ENCODE results near the gene PRKCQ. TPM values are rescaled to one million over a fixed set of nuclear protein-coding genes. Genes with fewer than 3 reads are reported as not detected.

The PRKCQ gene
- total and polyA plus RNA-seq, 7 experiments from 2014 or later, result 44.3 to 74.5 (median 65.8) TPM

DNA sequence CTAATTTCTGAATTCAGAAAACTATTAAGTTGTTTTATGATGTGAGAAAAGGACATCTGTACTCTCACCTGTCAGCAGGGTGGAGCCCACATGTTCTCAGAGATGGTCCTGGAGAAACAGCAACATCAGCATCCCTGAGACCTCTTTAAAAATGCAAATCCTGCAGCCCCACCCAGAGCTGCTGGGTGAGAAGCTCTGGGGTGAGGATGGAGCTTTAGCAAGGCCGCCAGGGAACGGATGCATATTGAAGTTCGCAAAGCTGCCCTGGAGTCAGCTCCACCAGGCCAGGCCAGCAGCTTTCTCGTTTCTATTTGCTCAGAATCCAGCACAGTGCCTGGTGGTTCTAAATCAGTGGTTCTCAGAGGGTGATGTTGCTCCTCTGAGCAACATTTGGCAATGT, 49.1 kb downstream of the PRKCQ start:
- CTCF ChIA-PET, result interaction anchor here (0.8 to 2.2 kb wide), 5 partner anchors 14 to 70 kb away, joined by 3 to 11 read pairs (median 3); no protein-coding TSS in a partner anchor
- Histone ChIP-seq H3K27me3 (ENCODE audit: control insufficient read depth in 2 of 2, insufficient read depth in 2 of 2, low read length in 2 of 2) (no peaks in the 10 kb centered on the region), H3K9me3 (ENCODE audit: control insufficient read depth in 2 of 3, low read length in 3 of 3) (no peaks in the 10 kb centered on the region), H3K36me3 (ENCODE audit: control insufficient read depth in 2 of 3, insufficient read depth in 3 of 3, low read length in 3 of 3) (peaks cover 0 to 5% (median 0%) of the 10 kb centered on the region in 3 experiments), H3K4me3 (ENCODE audit: low read length) (peak overlapping the region; percentile 34), H3K4me1 (ENCODE audit: control insufficient read depth in 2 of 2, insufficient read depth in 2 of 2, low read length in 2 of 2) (peaks cover 46 to 63% of the 10 kb centered on the region in 2 donors), H3K27ac (ENCODE audit: low read depth, low read length) (peak overlapping the region; percentile 74)
- intact Hi-C loops (cut with micrococcal nuclease), result loop anchor here (1.0 kb wide), 8 partner anchors 12 to 70 kb away; no protein-coding TSS in a partner anchor
- peak in 1 of 9 donors; percentile 11 for DNase-seq
- POLR2A ChIA-PET, result interaction anchor here (0.7 to 10.0 kb wide), 22 partner anchors 8 to 113 kb away, joined by 3 to 100 read pairs (median 5); partner anchors contain the start of gene PRKCQ
- no peak for ATAC-seq
- H3K4me3 Mint-ChIP-seq, result peak overlapping the region; percentile 38 to 95 (median 86)
- peak overlapping the region; percentile 97 to 100 (median 99) for H3K27ac Mint-ChIP-seq
- peaks cover 8 to 57% (median 18%) of the 10 kb centered on the region in 5 donors for H3K36me3 Mint-ChIP-seq
- H3K27me3 Mint-ChIP-seq, result no peaks in the 10 kb centered on the region
- peaks cover 64 to 99% (median 91%) of the 10 kb centered on the region in 7 donors for H3K4me1 Mint-ChIP-seq
- H3K9me3 Mint-ChIP-seq, result peaks cover 0 to 4% (median 0%) of the 10 kb centered on the region in 11 donors

DNA sequence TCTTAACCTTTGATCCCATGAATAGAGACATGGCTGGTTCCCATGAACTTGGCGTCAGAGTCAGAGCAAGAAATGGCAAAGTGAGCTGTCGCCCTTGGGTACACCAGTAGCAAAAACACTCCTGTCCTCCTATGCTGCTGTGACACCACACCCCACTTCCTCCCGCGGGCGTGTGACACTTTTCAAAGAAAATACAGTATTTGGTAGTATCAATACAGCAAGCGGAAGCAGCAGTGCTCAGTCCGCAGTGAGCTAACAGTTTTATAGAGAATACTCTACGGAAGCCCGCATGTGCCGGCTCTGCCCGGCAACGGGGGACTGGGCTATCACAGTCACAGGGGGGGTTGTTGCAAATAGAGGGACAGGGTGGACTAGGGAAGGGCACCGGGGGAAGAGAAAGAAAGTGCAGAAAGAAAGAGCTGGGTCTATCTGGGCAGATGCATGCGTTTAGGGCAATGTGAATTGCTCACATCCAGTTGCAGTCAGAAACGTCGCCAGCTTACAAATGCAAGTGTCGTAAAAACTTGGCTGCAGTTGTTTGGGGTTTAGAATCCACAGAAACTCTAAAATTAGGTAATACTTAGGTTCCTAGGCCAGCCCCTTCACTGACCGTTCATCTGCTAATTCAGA, 49.8 kb downstream of the PRKCQ start:
- ChIA-PET POLR2A (interaction anchor here (0.6 to 10.0 kb wide), 26 partner anchors 8 to 875 kb away, joined by 3 to 100 read pairs (median 5); partner anchors contain the start of gene PRKCQ), CTCF (interaction anchor here (0.8 to 2.2 kb wide), 7 partner anchors 12 to 71 kb away, joined by 3 to 11 read pairs (median 4); no protein-coding TSS in a partner anchor)
- H3K4me1 Mint-ChIP-seq, result peaks cover 67 to 99% (median 91%) of the 10 kb centered on the region in 7 donors
- H3K27ac Mint-ChIP-seq, result peak overlapping the region; percentile 97 to 100 (median 99)
- no peaks in the 10 kb centered on the region for H3K27me3 Mint-ChIP-seq
- peaks cover 0 to 2% (median 0%) of the 10 kb centered on the region in 11 donors for H3K9me3 Mint-ChIP-seq
- H3K27me3 ChIP-seq (ENCODE audit: control insufficient read depth in 2 of 2, insufficient read depth in 2 of 2, low read length in 2 of 2), result no peaks in the 10 kb centered on the region
- H3K36me3 ChIP-seq (ENCODE audit: control insufficient read depth in 2 of 3, insufficient read depth in 3 of 3, low read length in 3 of 3), result peaks cover 0 to 9% (median 0%) of the 10 kb centered on the region in 3 experiments
- ATAC-seq, result peak; percentile 96
- peak overlapping the region; percentile 34 for H3K4me3 ChIP-seq (ENCODE audit: low read length)
- H3K4me1 ChIP-seq (ENCODE audit: control insufficient read depth in 2 of 2, insufficient read depth in 2 of 2, low read length in 2 of 2), result peaks cover 46 to 58% of the 10 kb centered on the region in 2 donors
- intact Hi-C loops (cut with micrococcal nuclease), result loop anchor here (1.0 kb wide), 8 partner anchors 11 to 71 kb away; no protein-coding TSS in a partner anchor
- H3K36me3 Mint-ChIP-seq, result peaks cover 14 to 56% (median 18%) of the 10 kb centered on the region in 5 donors
- no peaks in the 10 kb centered on the region for H3K9me3 ChIP-seq (ENCODE audit: control insufficient read depth in 2 of 3, low read length in 3 of 3)
- H3K27ac ChIP-seq (ENCODE audit: low read depth, low read length), result peak overlapping the region; percentile 74
- H3K4me3 Mint-ChIP-seq, result peak overlapping the region; percentile 84 to 95 (median 88)
- peak; percentile 37 to 89 (median 85) for DNase-seq

- peaks cover 46 to 52% of the 10 kb centered on the region in 2 donors for H3K4me1 ChIP-seq (ENCODE audit: control insufficient read depth in 2 of 2, insufficient read depth in 2 of 2, low read length in 2 of 2)
- Mint-ChIP-seq H3K27me3 (no peaks in the 10 kb centered on the region), H3K4me1 (peaks cover 66 to 98% (median 94%) of the 10 kb centered on the region in 7 donors), H3K4me3 (peak overlapping the region; percentile 43 to 95 (median 62)), H3K36me3 (peaks cover 18 to 55% (median 23%) of the 10 kb centered on the region in 5 donors), H3K9me3 (peaks cover 0 to 2% (median 0%) of the 10 kb centered on the region in 11 donors), H3K27ac (peak overlapping the region; percentile 97 to 100 (median 99))
- ChIA-PET CTCF (interaction anchor here (0.6 to 1.7 kb wide), 4 partner anchors 10 to 50 kb away, joined by 3 to 4 read pairs (median 4); no protein-coding TSS in a partner anchor), POLR2A (interaction anchor here (1.0 to 10.0 kb wide), 8 partner anchors 10 to 58 kb away, joined by 3 to 100 read pairs (median 21); partner anchors contain the start of gene PRKCQ)
- DNase-seq (no peak), ATAC-seq (no peak)
- H3K27ac ChIP-seq (ENCODE audit: low read depth, low read length), result peak overlapping the region; percentile 74
- H3K27me3 ChIP-seq (ENCODE audit: control insufficient read depth in 2 of 2, insufficient read depth in 2 of 2, low read length in 2 of 2), result no peaks in the 10 kb centered on the region
- H3K36me3 ChIP-seq (ENCODE audit: control insufficient read depth in 2 of 3, insufficient read depth in 3 of 3, low read length in 3 of 3), result peaks cover 0 to 10% (median 0%) of the 10 kb centered on the region in 3 experiments
- no peak overlapping the region for H3K4me3 ChIP-seq (ENCODE audit: low read length)
- intact Hi-C loops (cut with micrococcal nuclease), result loop anchor here in 1 of 2 donors (2.0 kb wide), 1 partner anchor 16 kb away; no protein-coding TSS in a partner anchor
- H3K9me3 ChIP-seq (ENCODE audit: control insufficient read depth in 2 of 3, low read length in 3 of 3), result no peaks in the 10 kb centered on the region
Measured at GRCh38 chr10:6528198-6528950, 51.7 kb downstream of the PRKCQ start.

DNA sequence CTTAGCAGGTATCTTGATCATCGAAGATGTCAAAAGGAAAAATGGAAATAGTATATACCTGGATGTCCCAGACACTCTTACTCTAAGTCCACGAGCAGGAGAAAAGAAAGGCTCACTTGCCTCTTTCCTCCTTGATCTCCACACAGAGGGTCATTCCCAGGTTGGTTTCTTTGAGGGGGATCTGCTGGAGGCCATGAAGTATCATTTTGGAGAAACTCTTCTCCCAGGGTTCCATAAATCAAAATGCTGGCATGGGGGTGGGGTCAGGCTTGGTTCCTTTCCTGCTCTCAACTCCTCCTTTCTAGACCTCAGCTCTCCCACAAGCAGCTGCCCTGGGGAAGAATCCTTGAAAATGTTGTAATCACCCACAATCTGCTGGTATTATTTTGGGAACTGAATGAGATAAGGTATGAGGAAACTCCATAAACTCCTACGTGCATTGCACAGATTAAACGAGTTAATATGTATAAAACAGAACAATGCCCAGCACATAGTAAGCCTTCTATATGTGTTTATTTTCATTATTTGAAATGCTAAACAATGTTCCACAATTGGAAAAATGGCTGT, 54.4 kb downstream of the PRKCQ start:
- H3K4me1 Mint-ChIP-seq, result peaks cover 58 to 96% (median 87%) of the 10 kb centered on the region in 7 donors
- POLR2A ChIA-PET, result interaction anchor here (0.7 to 10.0 kb wide), 4 partner anchors 12 to 55 kb away, joined by 3 to 97 read pairs (median 4); partner anchors contain the start of gene PRKCQ
- Histone ChIP-seq H3K4me3 (ENCODE audit: low read length) (no peak overlapping the region), H3K36me3 (ENCODE audit: control insufficient read depth in 2 of 3, insufficient read depth in 3 of 3, low read length in 3 of 3) (peaks cover 0 to 10% (median 0%) of the 10 kb centered on the region in 3 experiments), H3K27me3 (ENCODE audit: control insufficient read depth in 2 of 2, insufficient read depth in 2 of 2, low read length in 2 of 2) (no peaks in the 10 kb centered on the region), H3K9me3 (ENCODE audit: control insufficient read depth in 2 of 3, low read length in 3 of 3) (no peaks in the 10 kb centered on the region), H3K4me1 (ENCODE audit: control insufficient read depth in 2 of 2, insufficient read depth in 2 of 2, low read length in 2 of 2) (peaks cover 36% of the 10 kb centered on the region in 2 donors), H3K27ac (ENCODE audit: low read depth, low read length) (no peak overlapping the region)
- intact Hi-C loops (cut with micrococcal nuclease), result no loop called here
- peak overlapping the region in 2 of 10 donors; percentile 16 to 86 for H3K4me3 Mint-ChIP-seq
- H3K27me3 Mint-ChIP-seq, result no peaks in the 10 kb centered on the region
- ATAC-seq, result no peak
- peaks cover 0 to 2% (median 0%) of the 10 kb centered on the region in 11 donors for H3K9me3 Mint-ChIP-seq
- H3K27ac Mint-ChIP-seq, result peak overlapping the region in 8 of 9 donors; percentile 8 to 99 (median 78)
- H3K36me3 Mint-ChIP-seq, result peaks cover 22 to 53% (median 32%) of the 10 kb centered on the region in 5 donors
- CTCF ChIA-PET, result no interaction called here
- DNase-seq, result no peak

GRCh38 chr10:6522230-6522629, 57.8 kb downstream of the PRKCQ start:
- POLR2A ChIA-PET, result interaction anchor here (0.9 to 2.7 kb wide), 3 partner anchors 8 to 21 kb away, joined by 4 to 7 read pairs (median 6); no protein-coding TSS in a partner anchor
- peaks cover 18 to 52% (median 33%) of the 10 kb centered on the region in 5 donors for H3K36me3 Mint-ChIP-seq

More at GRCh38 chr10:6522230-6522629, 57.8 kb downstream of the PRKCQ start:
- H3K4me1 Mint-ChIP-seq, result peaks cover 53 to 94% (median 85%) of the 10 kb centered on the region in 7 donors
- peak overlapping the region in 1 of 9 donors; percentile 14 for H3K27ac Mint-ChIP-seq
- intact Hi-C loops (cut with micrococcal nuclease), result no loop called here
- no peak overlapping the region for H3K4me3 Mint-ChIP-seq
- DNase-seq (no peak), ATAC-seq (no peak)
- Histone ChIP-seq H3K4me3 (ENCODE audit: low read length) (no peak overlapping the region), H3K4me1 (ENCODE audit: control insufficient read depth in 2 of 2, insufficient read depth in 2 of 2, low read length in 2 of 2) (peaks cover 20 to 31% of the 10 kb centered on the region in 2 donors), H3K36me3 (ENCODE audit: control insufficient read depth in 2 of 3, insufficient read depth in 3 of 3, low read length in 3 of 3) (peaks cover 0 to 10% (median 0%) of the 10 kb centered on the region in 3 experiments), H3K27ac (ENCODE audit: low read depth, low read length) (no peak overlapping the region), H3K27me3 (ENCODE audit: control insufficient read depth in 2 of 2, insufficient read depth in 2 of 2, low read length in 2 of 2) (no peaks in the 10 kb centered on the region), H3K9me3 (ENCODE audit: control insufficient read depth in 2 of 3, low read length in 3 of 3) (no peaks in the 10 kb centered on the region)
- no peaks in the 10 kb centered on the region for H3K27me3 Mint-ChIP-seq
- H3K9me3 Mint-ChIP-seq, result peaks cover 0 to 2% (median 0%) of the 10 kb centered on the region in 11 donors
- CTCF ChIA-PET, result no interaction called here

Data from naive thymus-derived CD4-positive, alpha-beta T cell (primary cell).